ENCODE measurements around the gene FCHSD2. TPM values are rescaled to one million over a fixed set of nuclear protein-coding genes. Genes with fewer than 3 reads are reported as not detected.
"Not testable (repeated sequence)": the region's sequence is repeated elsewhere in the genome, so short reads cannot be mapped to it uniquely, and the experiment has no call there.

FCHSD2 gene
- total RNA-seq, 1 donor from 2014 or later = 32.8 TPM

DNA sequence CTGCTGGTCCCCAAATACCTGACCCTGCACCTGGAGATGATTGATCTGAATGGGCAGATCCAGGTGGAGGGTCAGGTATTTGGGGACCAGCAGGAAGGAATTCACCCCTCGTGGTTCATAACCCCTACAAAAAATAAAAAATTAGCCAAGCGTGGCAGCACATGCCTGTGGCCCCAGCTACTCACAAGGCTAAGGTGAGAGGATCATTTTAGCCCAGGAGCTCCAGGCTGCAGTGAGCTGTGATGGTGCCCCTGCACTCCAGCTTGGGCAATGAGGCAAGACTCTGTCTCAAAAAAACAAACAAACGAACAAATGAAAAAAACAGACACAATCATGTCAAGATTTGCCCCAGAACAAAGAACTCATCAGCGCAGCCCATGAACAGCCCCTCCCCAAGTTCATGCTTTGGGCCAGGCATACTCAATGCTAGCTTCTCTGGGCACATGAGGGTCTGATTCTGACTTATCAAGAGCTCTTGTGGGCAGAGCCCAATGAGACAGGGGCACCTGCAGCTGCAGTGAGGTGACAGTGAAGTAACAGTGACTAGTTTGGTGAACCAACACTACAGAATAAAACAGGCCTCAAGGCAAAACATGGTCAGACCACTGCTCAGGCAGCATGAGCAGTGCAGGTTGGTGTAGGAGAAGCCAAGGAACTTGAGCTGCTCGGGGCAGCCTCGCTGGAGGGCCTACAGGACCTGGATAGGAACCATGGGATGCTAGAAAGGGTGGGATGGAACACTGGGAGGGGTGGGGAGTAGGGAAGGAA, 10.2 kb upstream of the FCHSD2 start:
- DNase-seq (ENCODE audit: extremely low read depth, low read depth, low spot score) = no peak

- DNase-seq (ENCODE audit: extremely low read depth, low read depth, low spot score) = no peak
Measured at GRCh38 chr11:73151416-73151815, 9.3 kb upstream of the FCHSD2 start.

DNA sequence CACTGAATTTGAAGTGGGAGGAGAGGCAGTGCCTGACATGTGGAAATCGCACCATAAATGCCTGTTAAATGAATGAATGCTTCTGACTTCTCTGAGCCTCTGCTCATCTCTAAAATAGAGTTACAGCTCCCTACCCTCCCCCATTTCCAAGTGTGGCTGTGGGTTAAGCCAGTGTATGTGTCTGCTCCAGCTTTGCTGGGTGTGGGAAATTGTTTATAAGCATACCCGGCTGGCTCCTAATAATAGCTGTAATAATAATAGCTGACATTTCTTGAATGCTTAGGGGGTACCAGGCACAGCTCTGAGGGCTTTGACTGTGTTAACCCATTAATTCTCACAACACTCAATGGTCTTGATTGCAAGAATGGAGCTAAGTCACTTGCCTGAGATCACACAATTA, 7.0 kb upstream of the FCHSD2 start:
- DNase-seq (ENCODE audit: extremely low read depth, low read depth, low spot score) = no peak

DNA sequence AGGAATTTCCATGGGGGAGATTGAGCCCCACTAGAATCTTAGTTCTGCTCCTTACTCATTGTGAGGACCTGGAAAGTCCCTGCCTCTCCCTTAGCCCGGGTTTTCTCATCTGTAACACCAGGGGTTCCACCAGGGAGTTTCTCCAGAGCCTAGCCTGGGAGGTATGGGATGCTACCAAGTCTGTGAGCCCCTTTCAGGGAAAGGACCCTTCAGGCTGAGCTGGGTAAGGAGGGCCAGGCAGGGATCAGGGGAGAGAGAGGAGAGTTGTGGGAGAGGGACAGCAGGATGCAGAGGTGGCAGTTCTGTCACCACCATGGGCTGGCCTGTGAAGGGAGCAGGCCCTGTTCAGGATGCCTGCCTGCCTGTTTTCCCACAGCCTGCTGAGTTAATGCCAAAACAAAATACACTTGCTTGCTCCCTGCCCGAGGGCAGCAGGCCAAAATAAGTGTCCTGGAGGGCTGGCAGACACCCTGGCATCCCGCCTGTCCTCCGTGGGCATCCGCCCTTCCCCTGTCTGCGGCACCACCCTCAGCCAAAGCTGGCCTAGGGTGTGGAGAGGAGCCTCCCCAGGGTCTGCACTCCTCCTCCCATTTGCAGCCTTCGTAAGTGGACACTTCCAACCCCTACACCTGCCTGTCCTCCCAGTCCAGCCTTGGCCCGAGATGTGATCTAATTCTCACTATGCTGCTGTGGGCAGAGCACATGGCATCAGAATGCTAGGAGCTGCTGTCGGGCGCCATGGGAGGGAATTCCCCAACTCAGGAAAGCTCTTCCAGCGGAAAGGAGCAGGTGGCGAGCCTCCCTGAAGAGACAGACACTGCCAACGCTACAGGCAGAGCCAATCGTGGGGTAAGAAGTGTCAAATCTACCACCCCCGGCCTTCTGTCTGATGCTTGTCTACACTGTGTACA, 5.9 kb upstream of the FCHSD2 start:
- no peak for DNase-seq (ENCODE audit: extremely low read depth, low read depth, low spot score)

DNA sequence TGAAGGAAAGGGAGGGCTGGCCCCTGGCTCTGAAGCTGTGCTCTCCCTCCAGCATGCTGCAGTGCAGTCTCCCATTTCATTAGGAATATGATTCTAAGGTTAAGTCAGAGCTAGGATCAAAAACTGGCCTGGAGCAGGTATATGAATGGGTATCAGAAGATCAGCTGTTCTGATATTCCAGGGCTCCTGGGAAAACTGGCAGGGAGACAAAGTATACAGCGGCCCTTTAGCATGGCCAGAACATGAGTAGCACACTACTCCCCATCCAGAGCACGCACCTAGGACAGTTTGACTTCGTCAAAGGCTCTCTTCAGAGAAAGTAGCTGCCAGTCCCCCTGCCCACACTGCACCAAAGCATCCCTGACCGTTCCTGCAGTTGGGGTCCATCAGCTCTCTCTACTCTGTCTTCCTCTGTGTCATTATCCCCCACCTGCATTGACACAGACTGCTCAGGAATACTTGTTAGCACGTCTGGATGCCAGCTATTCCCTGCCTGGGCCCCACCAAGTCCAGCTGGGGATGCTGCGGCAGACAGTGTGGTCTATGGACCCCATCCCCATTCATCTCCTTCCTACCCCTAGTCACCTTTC, 4.0 kb upstream of the FCHSD2 start:
- no peak for DNase-seq (ENCODE audit: extremely low read depth, low read depth, low spot score)

- no peak for DNase-seq (ENCODE audit: extremely low read depth, low read depth, low spot score)
Measured at GRCh38 chr11:73143126-73143838, 1.2 kb upstream of the FCHSD2 start.

DNA sequence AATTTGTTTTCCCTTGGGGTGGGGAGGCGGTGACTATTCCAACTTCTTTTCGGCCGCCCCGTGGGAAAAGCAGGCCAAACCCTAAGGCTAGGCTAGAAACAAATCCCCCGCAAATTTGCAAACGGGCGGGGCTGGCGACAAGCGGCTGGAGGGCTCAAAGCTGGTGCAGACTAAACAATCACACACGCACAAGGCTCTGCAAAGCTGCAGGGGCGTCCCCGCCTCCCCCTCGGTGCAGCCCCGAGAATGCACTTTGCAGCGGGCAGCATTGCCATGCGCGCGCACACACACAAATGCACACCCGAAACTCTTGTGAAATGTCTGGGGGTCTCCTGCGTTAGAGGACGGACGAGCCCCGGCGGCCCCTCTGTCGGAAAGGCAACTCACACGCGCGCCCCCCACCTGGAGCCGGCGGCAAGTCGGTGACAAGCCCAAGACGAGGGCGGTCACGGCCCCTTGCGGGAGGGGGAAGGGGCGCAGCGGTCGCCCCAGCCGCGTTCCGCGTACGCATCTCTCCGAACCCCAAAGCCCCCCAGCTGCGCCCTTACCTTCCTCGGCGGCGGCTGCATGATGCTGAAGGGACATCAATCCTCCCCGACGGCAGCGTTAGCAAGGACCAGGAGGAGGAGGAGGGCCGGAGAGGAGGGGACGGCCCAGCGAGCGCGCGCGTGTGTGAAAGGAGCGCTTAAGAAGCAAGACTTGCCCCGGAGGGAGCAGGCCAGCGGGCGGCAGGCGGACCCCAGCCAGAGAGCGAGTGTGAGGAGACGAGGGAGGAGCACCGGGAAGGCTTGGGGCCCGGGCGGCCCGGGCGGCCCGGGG, 600 bp downstream of the FCHSD2 start:
- no peak for DNase-seq (ENCODE audit: extremely low read depth, low read depth, low spot score)

DNA sequence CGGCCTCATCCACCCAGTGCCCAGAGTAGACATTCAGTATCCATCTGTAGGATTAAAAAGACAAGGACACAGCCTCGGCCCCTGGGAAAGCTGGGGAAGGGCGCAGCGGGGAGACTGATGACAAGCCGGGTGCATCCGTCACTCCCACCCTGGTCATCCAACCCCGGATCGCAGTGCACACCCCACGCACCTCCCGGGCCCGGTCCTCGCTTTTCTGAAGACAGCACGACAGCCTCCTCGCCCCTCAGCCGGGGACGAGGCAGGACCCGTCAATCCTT, 1.1 kb downstream of the FCHSD2 start:
- no peak for DNase-seq (ENCODE audit: extremely low read depth, low read depth, low spot score)

GRCh38 chr11:73140213-73141030, 1.7 kb downstream of the FCHSD2 start:
- no peak for DNase-seq (ENCODE audit: extremely low read depth, low read depth, low spot score)

- peak; percentile 80 for DNase-seq (ENCODE audit: extremely low read depth, low read depth, low spot score)
Measured at GRCh38 chr11:73139476-73140198, 2.5 kb downstream of the FCHSD2 start.

DNA sequence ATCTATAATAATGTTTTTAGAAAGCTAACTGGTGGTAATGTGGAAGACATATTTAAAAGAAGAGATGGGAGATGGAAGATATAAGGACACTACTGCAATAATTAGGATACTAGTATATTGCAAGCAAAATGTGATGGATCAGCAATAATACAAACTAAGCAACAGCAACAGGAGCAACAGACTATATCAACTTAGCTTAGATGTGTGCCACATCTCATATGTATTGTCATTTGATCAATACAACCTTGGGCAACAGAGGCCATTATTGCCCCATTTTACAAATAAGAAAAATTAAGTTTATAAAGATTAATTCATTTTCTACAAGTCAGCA, 4.2 kb downstream of the FCHSD2 start:
- no peak for DNase-seq (ENCODE audit: extremely low read depth, low read depth, low spot score)

DNA sequence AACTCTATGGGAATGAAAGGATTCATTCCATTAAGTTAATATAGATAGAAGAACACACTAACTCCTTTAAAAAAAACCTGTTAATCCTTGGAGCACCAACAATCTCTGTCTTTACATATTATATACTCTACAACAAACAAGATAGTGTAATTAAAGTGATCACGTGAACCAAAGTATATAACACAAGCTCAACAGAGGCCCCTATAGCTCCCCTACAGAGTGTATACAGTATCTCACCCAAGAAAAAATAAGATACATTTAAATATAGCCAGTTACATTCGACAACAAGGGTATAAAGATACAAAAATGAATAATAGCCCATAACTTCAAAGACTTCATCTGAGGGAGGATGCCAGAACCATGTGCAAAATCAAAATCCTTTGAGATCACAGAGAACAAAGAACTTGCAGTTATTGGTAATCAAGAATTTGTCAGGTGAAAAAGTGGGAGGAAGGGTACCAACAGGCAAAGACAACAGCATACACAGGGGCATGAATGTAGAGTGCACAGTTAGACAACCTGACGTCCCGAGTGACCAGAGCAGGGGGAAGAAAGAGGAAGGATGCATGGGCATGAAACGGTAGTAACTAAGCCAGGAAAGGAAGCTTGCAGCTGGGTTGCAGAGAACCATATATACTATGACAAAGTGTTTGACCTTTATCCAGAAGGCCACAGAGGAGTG, 4.7 kb downstream of the FCHSD2 start:
- DNase-seq (ENCODE audit: extremely low read depth, low read depth, low spot score) = no peak

DNA sequence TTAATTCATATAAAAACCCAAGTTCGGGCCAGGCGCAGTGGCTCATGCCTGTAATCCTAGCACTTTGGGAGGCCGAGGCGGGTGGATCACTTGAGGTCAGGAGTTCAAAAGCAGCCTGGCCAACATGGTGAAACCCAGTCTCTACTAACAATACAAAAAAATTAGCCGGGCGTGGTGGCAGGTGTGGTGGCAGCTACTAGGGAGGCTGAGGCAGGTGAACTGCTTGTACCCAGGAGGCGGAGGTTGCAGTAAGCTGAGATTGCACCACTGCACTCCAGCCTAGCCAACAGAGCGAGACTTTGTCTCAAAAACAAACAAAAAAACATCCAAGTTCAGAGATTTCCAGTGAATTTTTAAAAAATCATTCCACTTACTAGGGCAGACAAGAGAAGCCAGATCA, 5.4 kb downstream of the FCHSD2 start:
- not testable (repeated sequence) for DNase-seq (ENCODE audit: extremely low read depth, low read depth, low spot score)

DNA sequence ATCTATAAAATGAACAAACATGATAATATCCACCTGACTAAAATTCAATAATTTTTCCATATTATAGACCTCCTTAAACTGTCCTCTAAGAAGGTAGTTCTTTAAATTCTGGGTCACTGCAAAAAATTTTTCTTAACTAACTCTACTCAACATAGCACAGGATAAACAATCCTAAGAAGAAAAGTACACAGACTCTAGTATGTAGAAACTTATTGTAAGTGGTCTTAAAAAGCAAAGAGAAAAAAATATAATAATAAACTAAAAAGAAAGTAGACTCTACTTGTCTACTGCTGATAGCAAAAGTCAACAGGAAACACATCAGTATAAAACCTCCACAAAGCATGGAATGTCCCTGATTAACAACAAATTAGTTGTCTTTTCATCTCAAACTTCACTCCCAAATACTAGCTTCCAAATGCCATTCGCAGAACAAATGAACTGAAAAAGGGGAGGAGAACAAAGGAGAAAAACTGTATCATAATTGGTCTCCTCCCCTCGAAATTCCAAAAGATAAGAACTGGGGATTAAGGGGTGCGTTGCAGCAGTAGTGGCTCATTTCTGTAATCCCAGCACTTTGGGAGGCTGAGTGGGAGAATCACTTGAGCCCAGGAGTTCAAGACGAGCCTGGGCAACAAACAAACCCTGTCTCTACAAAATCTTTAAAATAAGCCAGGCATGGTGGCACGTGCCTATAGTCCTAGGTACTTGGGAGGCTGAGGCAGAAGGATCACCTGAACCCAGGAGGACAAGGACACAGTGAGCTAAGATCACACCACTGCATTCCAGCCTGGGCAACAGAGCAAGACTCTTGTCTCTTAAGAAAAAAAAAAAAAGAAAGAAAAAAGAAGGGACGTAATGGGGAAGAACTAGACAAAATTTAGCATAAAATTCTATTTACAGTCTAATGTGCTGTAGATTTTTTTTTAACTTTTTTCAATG, 6.5 kb downstream of the FCHSD2 start:
- DNase-seq (ENCODE audit: extremely low read depth, low read depth, low spot score) = no peak

GRCh38 chr11:73132349-73132748, 9.8 kb downstream of the FCHSD2 start:
- DNase-seq (ENCODE audit: extremely low read depth, low read depth, low spot score) = not testable (repeated sequence)

DNA sequence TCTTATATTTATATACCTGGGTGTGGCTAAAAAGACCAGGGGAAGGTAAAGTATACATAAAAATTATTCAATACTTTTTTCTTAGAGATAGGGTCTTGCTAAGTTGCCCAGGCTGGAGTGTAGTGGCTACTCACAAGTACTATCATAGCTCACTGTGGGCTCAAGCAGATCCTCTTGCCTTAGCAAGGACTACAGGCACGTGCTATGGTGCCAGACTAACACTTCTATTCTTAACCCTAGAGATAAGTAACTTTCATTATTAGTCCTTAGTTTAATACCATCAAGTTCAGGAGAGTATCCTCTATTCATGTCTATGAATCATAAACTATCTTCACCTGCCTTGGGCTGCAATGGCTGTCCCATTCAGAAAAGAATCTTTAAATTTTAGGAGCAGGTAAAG, 11.9 kb downstream of the FCHSD2 start:
- DNase-seq (ENCODE audit: extremely low read depth, low read depth, low spot score) = no peak

DNA sequence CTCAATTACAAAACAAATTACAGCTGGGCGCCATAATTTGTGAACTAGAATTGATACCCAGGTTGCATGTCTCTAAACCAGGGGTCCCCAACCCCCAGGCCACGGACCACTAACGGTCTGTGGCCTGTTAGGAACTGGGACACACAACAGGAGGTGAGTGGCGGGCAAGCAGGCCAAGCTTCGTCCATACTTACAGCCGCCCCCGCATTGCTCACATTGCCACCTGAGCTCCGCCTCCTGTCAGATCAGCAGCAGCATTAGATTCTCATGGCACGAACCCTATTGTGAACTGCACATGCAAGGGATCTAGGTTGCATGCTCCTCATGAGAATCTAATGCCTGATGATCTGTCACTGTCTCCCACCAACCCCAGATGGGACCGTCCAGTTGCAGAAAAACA, 12.9 kb downstream of the FCHSD2 start:
- no peak for DNase-seq (ENCODE audit: extremely low read depth, low read depth, low spot score)
